SK-N-DZ (cell line): ENCODE data around the gene RESP18.
"Not testable (repeated sequence)": the region's sequence is repeated elsewhere in the genome, so short reads cannot be mapped to it uniquely, and the experiment has no call there.

Experiments used
- DNase-seq: peaks from one replicate; pipeline ENCODE4 v3.0.0-alpha.2; 2015; ENCODE audit warnings: low spot score

Gene RESP18

GRCh38 chr2:219292616-219293015, 39.9 kb downstream of the RESP18 start:
- DNase-seq, result no peak

GRCh38 chr2:219291910-219292490, 40.5 kb downstream of the RESP18 start:
- DNase-seq, result no peak

- DNase-seq, result no peak
Measured at GRCh38 chr2:219291394-219291793, 41.1 kb downstream of the RESP18 start.

GRCh38 chr2:219290381-219291171, 42.0 kb downstream of the RESP18 start:
- no peak for DNase-seq

- DNase-seq, result no peak
Measured at GRCh38 chr2:219289537-219290361, 42.8 kb downstream of the RESP18 start.

GRCh38 chr2:219289195-219289536, 43.4 kb downstream of the RESP18 start:
- no peak for DNase-seq

GRCh38 chr2:219287580-219288265, 44.8 kb downstream of the RESP18 start:
- peak; percentile 65 for DNase-seq

GRCh38 chr2:219287116-219287440, 45.5 kb downstream of the RESP18 start:
- not testable (repeated sequence) for DNase-seq

GRCh38 chr2:219286436-219287115, 46.0 kb downstream of the RESP18 start:
- DNase-seq, result no peak

GRCh38 chr2:219285894-219286425, 46.6 kb downstream of the RESP18 start:
- DNase-seq, result peak; percentile 82

GRCh38 chr2:219285373-219285735, 47.2 kb downstream of the RESP18 start:
- DNase-seq, result no peak

GRCh38 chr2:219284501-219285372, 47.8 kb downstream of the RESP18 start:
- DNase-seq, result no peak

- no peak for DNase-seq
Measured at GRCh38 chr2:219282943-219283581, 49.5 kb downstream of the RESP18 start.

- DNase-seq, result no peak
Measured at GRCh38 chr2:219282375-219282774, 50.2 kb downstream of the RESP18 start.

- DNase-seq, result no peak
Measured at GRCh38 chr2:219281588-219281987, 51.0 kb downstream of the RESP18 start.

- no peak for DNase-seq
Measured at GRCh38 chr2:219280651-219281050, 51.9 kb downstream of the RESP18 start.

- no peak for DNase-seq
Measured at GRCh38 chr2:219279916-219280516, 52.5 kb downstream of the RESP18 start.

GRCh38 chr2:219279151-219279915, 53.2 kb downstream of the RESP18 start, which contains the start of gene DNAJB2:
TSS of gene DNAJB2 (plus strand) at chr2:219279366. CDS start at chr2:219279834, 468 bp downstream.
- peak; percentile 95 for DNase-seq
